H1 (cell line): ENCODE results near the gene CSN3. TPM values are rescaled to one million over a fixed set of nuclear protein-coding genes. Genes with fewer than 3 reads are reported as not detected.

ENCODE experiments used
- CTCF ChIA-PET: fragments of 300-600 bp; sonication (Branson Sonifier 250); formaldehyde crosslinking; loops from one replicate; lab custom pipeline; 2021; ENCODE audit not compliant: partially characterized antibody; lab: Charles Lee
- POLR2A ChIA-PET: fragments of 300-600 bp; sonication (Branson Sonifier 250); formaldehyde crosslinking; loops from one replicate; lab custom pipeline; 2021; ENCODE audit warnings: inconsistent platforms; ENCODE audit not compliant: partially characterized antibody; lab: Charles Lee
- DNase-seq, 2 experiments: peaks; one replicate each; pipeline versions ENCODE4 v3.0.0 to v3.0.0-alpha.2; 2010 to 2022; ENCODE audit warnings: low spot score in 2 of 2, low read depth in 1 of 2, mixed read lengths in 1 of 2
- FAIRE-seq: peaks from 2 replicates; lab custom pipeline; 2011; peaks lifted over from hg19 to GRCh38; lab: Jason Lieb, UNC
- H2AFZ ChIP-seq: 2 replicates; pipeline ENCODE4 v1.8.1; 2012; ENCODE audit warnings: low read length, inconsistent platforms
- H2AK5ac ChIP-seq: 2 replicates; pipeline ENCODE4 v1.6.1; 2013; ENCODE audit warnings: low read depth, low read length
- H2BK120ac ChIP-seq: replicated peaks from 2 replicates; pipeline ENCODE3; 2013; ENCODE audit warnings: low read depth, low read length, inconsistent platforms
- H2BK12ac ChIP-seq: 2 replicates; pipeline ENCODE4 v1.6.1; 2013; ENCODE audit warnings: low read depth, low read length
- H2BK15ac ChIP-seq: 2 replicates; pipeline ENCODE4 v1.6.1; 2013; ENCODE audit warnings: low read length
- H2BK20ac ChIP-seq: 2 replicates; pipeline ENCODE4 v1.6.1; 2013; ENCODE audit warnings: low read length
- H2BK5ac ChIP-seq: 2 replicates; pipeline ENCODE4 v1.6.1; 2013; ENCODE audit warnings: low read depth, low read length
- H3K14ac ChIP-seq: 2 replicates; pipeline ENCODE4 v1.6.1; 2013; ENCODE audit warnings: inconsistent platforms; ENCODE audit not compliant: insufficient read length
- H3K18ac ChIP-seq: 2 replicates; pipeline ENCODE4 v1.6.1; 2013; ENCODE audit warnings: low read length; ENCODE audit errors: extremely low read depth
- H3K23ac ChIP-seq: 2 replicates; pipeline ENCODE4 v1.6.1; 2013; ENCODE audit warnings: inconsistent platforms; ENCODE audit not compliant: insufficient read length
- H3K23me2 ChIP-seq: 2 replicates; pipeline ENCODE4 v1.6.1; 2013; ENCODE audit warnings: low read depth, low read length
- H3K27ac ChIP-seq: 2 replicates; pipeline ENCODE4 v1.6.1; 2011; ENCODE audit warnings: low read depth, low read length, inconsistent platforms
- H3K27me3 ChIP-seq, 4 experiments: replicated peaks in 1 of 4; 1 replicate in 1 of 4; 2 replicates in 3 of 4; pipeline versions ENCODE4 v1.6.1 to v1.8.1; 2011 to 2013; ENCODE audit warnings: low read length in 3 of 4, mild to moderate bottlenecking in 3 of 4, inconsistent platforms in 2 of 4, mixed read lengths in 2 of 4, moderate library complexity in 1 of 4; ENCODE audit not compliant: control insufficient read depth in 3 of 4, insufficient read depth in 3 of 4; ENCODE audit errors: extremely low read depth in 1 of 4
- H3K36me3 ChIP-seq, 4 experiments: 2 replicates each; pipeline versions ENCODE4 v1.6.1 to v1.8.1; 2011 to 2013; ENCODE audit warnings: mild to moderate bottlenecking in 4 of 4, low read length in 3 of 4, moderate library complexity in 2 of 4, control low read depth in 1 of 4, inconsistent platforms in 1 of 4; ENCODE audit not compliant: insufficient read depth in 4 of 4, control insufficient read depth in 2 of 4
- H3K4ac ChIP-seq: replicated peaks from 2 replicates; pipeline ENCODE3; 2013; ENCODE audit warnings: low read length, low read depth, mixed read lengths, inconsistent platforms; ENCODE audit not compliant: insufficient read length
- H3K4me1 ChIP-seq, 4 experiments: replicated peaks in 1 of 4; 1 replicate in 1 of 4; 2 replicates in 3 of 4; pipeline versions ENCODE4 v1.6.1 to v1.8.1; 2011 to 2013; ENCODE audit warnings: low read length in 3 of 4, inconsistent platforms in 2 of 4, mixed read lengths in 1 of 4; ENCODE audit not compliant: insufficient read depth in 4 of 4, control insufficient read depth in 3 of 4
- H3K4me2 ChIP-seq, 2 experiments: 2 replicates each; pipeline versions ENCODE4 v1.6.1 to v1.8.1; 2011 to 2013; ENCODE audit warnings: low read depth in 2 of 2, low read length in 2 of 2, control low read depth in 1 of 2, inconsistent platforms in 1 of 2, mild to moderate bottlenecking in 1 of 2; ENCODE audit not compliant: insufficient read depth in 1 of 2
- H3K4me3 ChIP-seq, 4 experiments: fragments of 200-600, 300-600 bp in 1 of 4; sonication (generic), shearing (Covaris generic), sonication (Bioruptor Twin) in 1 of 4; 2 replicates each; pipeline versions ENCODE4 v1.5.1 to v1.8.1; 2011 to 2016; ENCODE audit warnings: low read length in 4 of 4, low read depth in 3 of 4, control low read depth in 2 of 4, inconsistent platforms in 2 of 4, mild to moderate bottlenecking in 2 of 4, mixed read lengths in 1 of 4, moderate library complexity in 1 of 4; ENCODE audit not compliant: insufficient read depth in 2 of 4; ENCODE audit errors: extremely low read depth in 1 of 4
- H3K56ac ChIP-seq: replicated peaks from 2 replicates; pipeline ENCODE3; 2013; ENCODE audit warnings: low read depth, mild to moderate bottlenecking, mixed read lengths, low read length, inconsistent platforms; ENCODE audit not compliant: insufficient read length
- H3K79me1 ChIP-seq: 2 replicates; pipeline ENCODE4 v1.6.1; 2013; ENCODE audit warnings: low read depth, low read length, control low read depth
- H3K79me2 ChIP-seq, 2 experiments: 2 replicates each; pipeline versions ENCODE4 v1.6.1 to v1.8.1; 2012 to 2013; ENCODE audit warnings: low read length in 2 of 2, mild to moderate bottlenecking in 2 of 2, inconsistent platforms in 1 of 2; ENCODE audit not compliant: insufficient read depth in 2 of 2, control insufficient read depth in 1 of 2
- H3K9ac ChIP-seq, 4 experiments: replicated peaks in 1 of 4; 1 replicate in 1 of 4; 2 replicates in 3 of 4; pipeline versions ENCODE4 v1.6.1 to v1.8.1; 2011 to 2013; ENCODE audit warnings: low read depth in 3 of 4, low read length in 3 of 4, control low read depth in 2 of 4, mild to moderate bottlenecking in 2 of 4, moderate library complexity in 2 of 4, inconsistent platforms in 1 of 4; ENCODE audit errors: extremely low read depth in 1 of 4
- H3K9me3 ChIP-seq, 2 experiments: 2 replicates each; pipeline versions ENCODE4 v1.6.1 to v1.8.1; 2012 to 2013; ENCODE audit warnings: mild to moderate bottlenecking in 2 of 2, moderate library complexity in 2 of 2, control low read depth in 1 of 2, inconsistent platforms in 1 of 2, low read depth in 1 of 2, low read length in 1 of 2, mixed read lengths in 1 of 2; ENCODE audit not compliant: insufficient read depth in 2 of 2
- H4K20me1 ChIP-seq, 2 experiments: replicated peaks in 1 of 2; 2 replicates each; pipeline versions ENCODE3 to v1.8.1; 2011 to 2013; ENCODE audit warnings: inconsistent platforms in 2 of 2, low read length in 2 of 2, mild to moderate bottlenecking in 1 of 2; ENCODE audit not compliant: insufficient read depth in 2 of 2, control insufficient read depth in 1 of 2
- H4K5ac ChIP-seq: 2 replicates; pipeline ENCODE4 v1.6.1; 2013; ENCODE audit warnings: low read length, low read depth, mixed read lengths, inconsistent platforms; ENCODE audit not compliant: insufficient read length
- H4K8ac ChIP-seq: 2 replicates; pipeline ENCODE4 v1.8.0; 2013; ENCODE audit warnings: mild to moderate bottlenecking, moderate library complexity, low read length, inconsistent platforms; ENCODE audit not compliant: insufficient read depth; ENCODE audit errors: extremely low read depth
- H4K91ac ChIP-seq: replicated peaks from 2 replicates; pipeline ENCODE3; 2013; ENCODE audit warnings: low read length, mixed read lengths, inconsistent platforms; ENCODE audit not compliant: insufficient read length
- KDM4A ChIP-seq: IDR thresholded peaks from one replicate; pipeline ENCODE4 v1.7.1; 2012; ENCODE audit warnings: low read depth, mild to moderate bottlenecking, moderate library complexity, low read length, inconsistent platforms; ENCODE audit not compliant: severe bottlenecking
- TAF7 ChIP-seq: optimal IDR thresholded peaks from 2 replicates; pipeline ENCODE3; 2011; ENCODE audit warnings: low read depth, mild to moderate bottlenecking, inconsistent platforms, low read length, moderate library complexity, borderline replicate concordance
- WGBS, 2 experiments: shearing (Covaris generic) in 1 of 2; methylation state at CpG; one replicate each; pipeline versions ENCODE4 v1.1.6 to v1.1.7; 2013 to 2015; ENCODE audit warnings: low lambda C conversion rate in 2 of 2, mixed read lengths in 2 of 2, inconsistent platforms in 1 of 2, low coverage in 1 of 2, missing lambda C conversion rate in 1 of 2; ENCODE audit not compliant: insufficient replicate concordance in 2 of 2, insufficient coverage in 1 of 2, insufficient read length in 1 of 2; ENCODE audit errors: extremely low coverage in 1 of 2, missing lambda C conversion rate in 1 of 2; 5-methylcytosine and 5-hydroxymethylcytosine counted together
- polyA plus RNA-seq, 7 experiments: library from polyadenylated mRNA; depleted of rRNA in 3 of 7; stranded (reverse) in 5 of 7; unstranded in 2 of 7; fragments of >200 nt in 5 of 7; fragments of 200-250 nt in 2 of 7; gene quantifications; 1 replicate in 5 of 7; 2 replicates in 1 of 7; 4 replicates in 1 of 7; pipeline versions ENCODE4 v1.2.1 to v1.2.3, GENCODE V29; 2011 to 2013; ENCODE audit warnings: missing spikeins in 2 of 7, mixed read lengths in 2 of 7
- total RNA-seq: library from RNA; stranded (reverse); fragmentation: NEBNext Ultra II Directional; extraction: Animal tissue kit (Norgen Biotek cat#: 25700); gene quantifications from 2 replicates; pipeline ENCODE4 v1.2.1, GENCODE V29; 2021

The CSN3 gene
- total and polyA plus RNA-seq, 2 of the 8 experiments (the other 6 are each of a cell fraction or from before 2014, with no cell fraction given): not detected

- no peaks in the 10 kb centered on the region for H3K9me3 ChIP-seq
- no peak overlapping the region for H3K4me2 ChIP-seq
- no peaks in the 10 kb centered on the region for H3K4me1 ChIP-seq
- no peak overlapping the region for H2BK120ac ChIP-seq
- H2BK5ac ChIP-seq: no peak overlapping the region
- H3K56ac ChIP-seq: no peak overlapping the region
- H4K8ac ChIP-seq: no peak overlapping the region
- H2BK15ac ChIP-seq: no peak overlapping the region
- H2BK20ac ChIP-seq: no peak overlapping the region
- no peaks in the 10 kb centered on the region for H3K36me3 ChIP-seq
- FAIRE-seq (no peak), DNase-seq (no peak)
- H3K4ac ChIP-seq: no peak overlapping the region
- no peak overlapping the region for H3K27ac ChIP-seq
- no peak overlapping the region for H4K91ac ChIP-seq
- ChIA-PET POLR2A (no interaction called here), CTCF (no interaction called here)
- H3K23me2 ChIP-seq: no peaks in the 10 kb centered on the region
- no peak overlapping the region for H3K23ac ChIP-seq
- H3K14ac ChIP-seq: no peak overlapping the region
- H3K9ac ChIP-seq: no peak overlapping the region
- H3K4me3 ChIP-seq: no peak overlapping the region
- no peak overlapping the region for H4K5ac ChIP-seq
- no peak overlapping the region for H2AK5ac ChIP-seq
- TF ChIP-seq KDM4A (no peak), TAF7 (no peak)
- no peak overlapping the region for H3K18ac ChIP-seq
- H3K27me3 ChIP-seq: no peaks in the 10 kb centered on the region
- no peaks in the 10 kb centered on the region for H3K79me1 ChIP-seq
- H2BK12ac ChIP-seq: no peak overlapping the region
- no peaks in the 10 kb centered on the region for H4K20me1 ChIP-seq
- 81% methylated on average over 1 of the region's 1 CpG; no CpG with 5 or more reads in 1 of the 2 experiments for WGBS, 2 experiments
- no peaks in the 10 kb centered on the region for H3K79me2 ChIP-seq
- H2AFZ ChIP-seq: no peak overlapping the region
Measured at GRCh38 chr4:70251945-70252277, 9.5 kb downstream of the CSN3 start.
